AG09309 (cell line): ENCODE data around the gene NPEPL1.

Source experiments
- DNase-seq: peaks from one replicate; pipeline ENCODE4 v3.0.0-alpha.2; 2010; ENCODE audit warnings: low read depth
- H3K4me3 ChIP-seq: 2 replicates; pipeline ENCODE4 v1.5.1; 2011; ENCODE audit warnings: mild to moderate bottlenecking, low read depth, low read length, moderate library complexity; ENCODE audit not compliant: control insufficient read depth
- CTCF ChIP-seq: IDR thresholded peaks from 2 replicates; pipeline ENCODE4 v1.5.1; 2011; ENCODE audit warnings: mild to moderate bottlenecking, low read depth, low read length, inconsistent platforms; ENCODE audit not compliant: insufficient read depth, control insufficient read depth; ENCODE audit errors: missing control alignments

NPEPL1 gene

GRCh38 chr20:58752565-58752964, 60.0 kb downstream of the NPEPL1 start:
- TF ChIP-seq CTCF = no peak
- DNase-seq = no peak
- no peak overlapping the region for H3K4me3 ChIP-seq

- no peak for TF ChIP-seq CTCF
- DNase-seq = no peak
- no peak overlapping the region for H3K4me3 ChIP-seq
Observed at GRCh38 chr20:58753267-58753921, 60.8 kb downstream of the NPEPL1 start.

DNA sequence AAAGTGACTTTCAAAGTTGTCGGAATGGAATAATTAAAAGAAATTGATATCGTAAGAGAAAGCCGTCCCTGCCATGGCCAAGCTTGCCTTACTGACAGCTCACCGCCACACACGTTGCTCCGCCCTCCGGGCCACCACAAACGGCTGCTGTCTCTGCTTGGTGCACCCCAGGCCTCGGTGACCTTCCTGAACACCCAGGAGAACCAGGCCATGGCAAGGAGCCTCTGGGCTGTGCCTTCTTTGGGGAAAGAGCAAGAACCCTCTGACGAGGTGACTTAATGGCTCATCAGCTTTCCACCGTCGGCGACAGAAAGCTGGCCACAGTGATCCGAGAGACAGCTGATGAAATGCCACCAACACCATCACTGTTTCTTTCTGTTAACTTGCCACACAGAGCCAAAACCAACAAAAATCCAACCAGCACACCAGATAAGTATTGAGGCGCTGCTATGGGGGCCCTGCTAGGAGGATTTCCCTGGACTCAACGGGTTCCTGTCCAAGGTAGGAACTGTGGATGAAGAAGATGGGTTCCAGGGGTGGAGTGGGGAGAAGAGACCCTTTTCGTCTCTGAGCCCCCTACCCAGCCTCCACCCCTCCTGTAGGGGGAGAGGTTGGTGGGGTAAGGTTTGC, 61.4 kb downstream of the NPEPL1 start:
- no peak overlapping the region for H3K4me3 ChIP-seq
- TF ChIP-seq CTCF = no peak
- DNase-seq = no peak

- no peak overlapping the region for H3K4me3 ChIP-seq
- DNase-seq = no peak
- TF ChIP-seq CTCF = no peak
Observed at GRCh38 chr20:58754584-58754983, 62.0 kb downstream of the NPEPL1 start.

DNA sequence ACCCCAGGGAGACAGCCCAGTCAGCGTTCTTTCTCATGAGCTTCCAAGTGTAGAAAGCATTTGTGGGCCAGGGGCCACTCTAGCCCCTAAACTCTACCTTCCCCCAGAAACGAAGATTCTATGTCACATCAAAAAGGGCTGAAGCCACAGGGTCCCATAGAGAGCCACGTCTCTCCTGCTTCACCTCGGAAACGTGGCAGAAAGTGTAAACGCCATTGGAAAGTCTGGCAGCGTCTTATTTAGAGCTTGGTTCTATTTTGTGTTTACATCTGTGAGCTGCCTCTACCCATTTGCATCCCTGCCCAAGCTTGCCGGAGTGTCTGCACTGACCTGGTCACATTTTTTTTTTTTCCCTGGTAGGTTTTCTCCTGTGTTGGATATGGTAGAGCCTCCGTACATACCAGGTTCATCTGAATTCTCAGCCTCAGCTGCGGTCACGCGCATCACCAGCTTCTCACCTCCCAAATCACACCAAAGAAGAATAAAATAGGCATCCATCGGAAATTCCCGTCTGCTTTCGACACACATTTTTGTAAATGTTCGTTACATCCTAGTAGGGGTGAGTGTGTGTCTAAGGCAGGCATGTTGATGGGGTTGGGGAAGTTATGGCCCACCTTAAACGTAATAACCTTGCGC, 62.6 kb downstream of the NPEPL1 start:
- no peak overlapping the region for H3K4me3 ChIP-seq
- DNase-seq = no peak
- no peak for TF ChIP-seq CTCF

GRCh38 chr20:58755766-58756449, 63.3 kb downstream of the NPEPL1 start:
- TF ChIP-seq CTCF = no peak
- DNase-seq = no peak
- no peak overlapping the region for H3K4me3 ChIP-seq
